Stimulated activated CD8-positive, alpha-beta memory T cell treated with anti-CD3 and anti-CD28 coated beads, Interleukin-2, amount 100 ng/mL, for 48 hours (primary cell): ENCODE measurements around the gene RGS3.

Source experiments
- DNase-seq, 2 donors: peaks; one replicate each; pipeline ENCODE4 v3.0.0-alpha.2; 2020; ENCODE audit warnings: low read depth in 2 of 2

Gene RGS3

GRCh38 chr9:113511856-113512761 is 48.6 kb downstream of the RGS3 start:
- peak; percentile 78 to 81 for DNase-seq

GRCh38 chr9:113513111-113513510 is 49.6 kb downstream of the RGS3 start:
- DNase-seq, result no peak

GRCh38 chr9:113513536-113513935 is 50.0 kb downstream of the RGS3 start:
- DNase-seq, result no peak

DNA sequence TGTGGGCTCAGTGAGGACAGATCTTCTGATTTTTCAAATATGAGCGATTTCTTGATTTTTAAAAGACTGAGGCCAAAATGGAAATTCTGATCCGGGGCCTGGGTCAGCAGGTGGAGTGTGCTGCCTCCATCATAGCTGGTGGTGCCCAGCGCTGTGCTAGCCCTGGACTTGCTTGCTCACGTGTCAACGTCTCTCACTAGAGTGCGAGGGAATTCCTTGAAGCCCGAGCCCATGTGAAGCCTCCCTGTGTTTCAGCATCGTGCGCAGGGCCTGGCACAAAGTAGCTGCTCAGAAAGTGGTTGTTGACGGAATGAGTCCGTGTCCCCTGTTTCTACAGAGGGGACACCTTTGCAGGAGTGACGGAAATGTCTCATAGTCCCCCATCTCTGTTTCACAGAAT is 50.5 kb downstream of the RGS3 start:
- no peak for DNase-seq

- DNase-seq, result no peak
These were observed 51.2 kb downstream of the RGS3 start for GRCh38 chr9:113514748-113515147.

GRCh38 chr9:113515862-113516261 is 52.3 kb downstream of the RGS3 start:
- no peak for DNase-seq

GRCh38 chr9:113516840-113517577 is 53.5 kb downstream of the RGS3 start:
- DNase-seq, result peak; percentile 68 to 75

DNA sequence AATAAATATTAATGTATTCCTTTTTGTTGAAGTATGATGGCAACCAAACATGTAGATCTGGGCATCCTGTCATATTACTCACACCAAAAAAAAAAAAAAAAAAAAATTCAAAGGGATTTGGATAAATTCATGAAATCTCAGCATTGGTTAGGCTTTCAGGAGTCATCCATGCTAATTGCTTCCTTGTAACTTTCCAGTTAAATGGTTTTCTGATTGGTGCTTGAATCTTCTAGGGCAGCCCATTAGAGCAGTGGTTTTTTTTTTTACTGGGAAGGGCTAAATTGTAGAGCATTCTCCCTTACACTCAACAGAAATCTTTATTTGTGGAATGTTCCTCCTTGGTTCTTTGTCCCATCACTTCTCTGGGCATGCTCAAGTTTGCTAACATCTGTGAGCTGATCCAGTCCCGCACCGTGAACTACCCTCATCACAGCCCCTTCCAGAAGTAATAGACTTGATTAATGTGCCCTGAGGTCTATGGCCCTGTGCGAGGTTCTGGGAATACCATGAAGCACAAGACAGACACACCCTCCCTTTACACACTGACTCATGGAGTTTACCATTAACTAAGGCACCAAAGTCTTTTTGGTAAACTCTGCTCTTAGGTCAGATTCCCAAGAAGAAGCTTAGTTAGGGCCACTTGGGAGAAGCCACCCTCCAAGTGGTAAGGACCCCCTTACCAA is 56.0 kb downstream of the RGS3 start:
- no peak for DNase-seq

DNA sequence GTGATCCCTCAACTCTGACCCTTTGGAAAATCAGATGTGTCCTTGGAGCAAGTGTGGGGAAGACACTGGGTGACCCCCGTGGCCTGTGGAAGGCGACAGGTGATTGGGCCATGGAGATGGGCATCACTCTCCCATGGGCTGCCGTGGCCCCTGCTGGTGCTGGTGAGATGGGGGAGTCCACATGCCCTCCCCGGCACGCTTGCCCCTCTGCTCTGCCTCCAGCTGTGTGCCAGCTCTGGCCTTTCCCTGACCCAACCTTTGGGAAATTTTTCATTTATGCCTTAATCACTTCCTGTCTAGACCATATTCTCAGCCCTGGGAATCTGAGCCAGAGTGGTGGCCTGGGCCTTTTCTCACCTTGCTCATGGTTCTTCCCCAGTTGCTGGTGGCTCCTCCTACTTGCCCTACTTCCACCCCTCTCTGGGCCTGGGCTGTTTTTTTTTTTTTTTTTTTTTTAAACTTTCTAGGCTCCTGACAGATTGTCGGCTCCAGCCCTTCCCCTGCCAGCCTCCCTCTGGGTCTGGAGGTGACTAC is 56.6 kb downstream of the RGS3 start:
- DNase-seq, result peak; percentile 26 to 34

DNA sequence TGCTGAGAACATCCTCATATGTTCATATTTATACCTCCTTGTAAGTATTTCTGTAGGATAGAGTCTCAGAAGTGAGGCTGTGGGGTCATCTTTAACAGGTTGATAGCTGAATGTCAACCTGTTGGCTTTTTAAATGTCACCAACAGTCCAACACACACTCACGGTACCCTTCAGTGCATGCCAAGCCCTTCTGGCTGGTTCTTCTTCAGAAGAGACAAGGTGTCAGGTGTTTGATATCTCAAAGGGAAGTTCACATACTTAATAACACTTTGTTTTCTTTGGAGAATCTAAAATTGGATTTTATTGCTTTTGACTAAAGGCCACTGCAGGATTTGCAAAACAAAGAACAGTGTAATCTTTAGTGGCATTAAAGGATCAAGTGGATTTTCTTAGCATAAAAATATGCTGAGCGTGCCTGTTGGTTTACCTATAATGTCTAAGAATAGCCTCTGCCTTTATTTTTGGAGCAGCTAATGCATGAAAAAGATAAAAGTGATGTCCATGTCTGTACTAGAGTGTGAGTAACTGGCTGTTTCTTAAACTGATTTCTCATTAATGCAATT is 58.2 kb downstream of the RGS3 start:
- no peak for DNase-seq

DNA sequence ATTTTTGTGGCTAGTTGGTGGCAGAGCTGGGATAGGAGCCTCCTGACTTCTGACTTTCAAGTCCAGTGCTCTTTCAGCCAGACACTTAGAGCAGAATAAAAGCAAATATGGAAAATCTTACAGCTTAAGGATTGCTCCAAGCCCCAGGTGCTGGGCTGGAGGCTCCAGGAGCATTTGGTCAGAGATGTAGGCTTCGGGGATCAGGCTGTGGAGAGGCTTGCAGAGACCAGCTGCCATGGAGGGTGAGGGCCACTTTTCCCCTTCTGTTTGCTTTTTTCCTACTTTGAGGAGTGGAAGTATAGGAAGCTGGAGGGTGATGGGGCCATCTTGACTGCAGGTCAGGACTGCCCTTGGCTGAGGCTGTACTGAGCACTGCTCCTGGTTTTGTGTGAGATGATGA is 58.9 kb downstream of the RGS3 start:
- DNase-seq, result no peak

- DNase-seq, result no peak
These were observed 59.3 kb downstream of the RGS3 start for GRCh38 chr9:113522858-113523257.

- DNase-seq, result peak; percentile 78 to 80
These were observed 60.1 kb downstream of the RGS3 start for GRCh38 chr9:113523421-113524141.

DNA sequence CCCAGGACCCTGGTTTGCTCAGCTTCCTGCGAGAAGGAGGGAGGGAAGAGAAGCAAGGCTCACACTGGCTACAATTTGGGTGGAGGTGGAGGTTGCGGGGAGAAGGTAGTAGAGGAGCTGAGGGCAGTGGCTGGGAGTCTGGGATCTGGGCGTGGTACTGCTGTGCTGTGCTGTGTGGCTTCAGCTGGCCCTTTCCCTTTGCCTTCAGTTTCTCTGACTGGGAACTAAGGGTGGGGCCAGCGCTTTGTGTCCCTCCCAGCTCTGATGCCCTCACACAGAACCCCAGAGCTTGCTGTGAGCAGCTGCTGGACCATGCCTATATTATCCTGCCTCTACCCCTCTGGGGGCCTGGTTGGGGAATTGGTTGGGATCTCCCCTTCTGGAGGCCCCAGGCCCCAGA is 60.9 kb downstream of the RGS3 start:
- no peak for DNase-seq

DNA sequence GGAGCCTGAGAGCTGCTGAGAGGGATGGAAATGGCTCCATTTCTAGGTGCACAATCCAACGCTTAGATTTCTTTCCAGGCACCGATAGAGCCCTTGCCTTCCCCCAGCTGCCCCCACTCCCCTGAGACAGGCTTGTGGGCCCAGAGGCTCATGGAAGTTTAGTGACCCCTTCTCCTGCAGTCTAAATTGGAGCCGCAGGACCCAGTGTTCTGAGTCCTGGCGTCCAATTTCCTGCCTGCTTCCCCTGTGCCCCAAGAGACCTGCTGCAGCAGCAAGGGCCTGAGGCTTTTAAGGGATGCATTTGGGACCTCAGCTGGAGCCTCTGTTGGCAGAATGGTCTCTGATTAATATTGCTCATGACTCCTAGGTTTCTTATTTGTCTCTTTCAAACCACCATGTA is 61.7 kb downstream of the RGS3 start:
- no peak for DNase-seq

DNA sequence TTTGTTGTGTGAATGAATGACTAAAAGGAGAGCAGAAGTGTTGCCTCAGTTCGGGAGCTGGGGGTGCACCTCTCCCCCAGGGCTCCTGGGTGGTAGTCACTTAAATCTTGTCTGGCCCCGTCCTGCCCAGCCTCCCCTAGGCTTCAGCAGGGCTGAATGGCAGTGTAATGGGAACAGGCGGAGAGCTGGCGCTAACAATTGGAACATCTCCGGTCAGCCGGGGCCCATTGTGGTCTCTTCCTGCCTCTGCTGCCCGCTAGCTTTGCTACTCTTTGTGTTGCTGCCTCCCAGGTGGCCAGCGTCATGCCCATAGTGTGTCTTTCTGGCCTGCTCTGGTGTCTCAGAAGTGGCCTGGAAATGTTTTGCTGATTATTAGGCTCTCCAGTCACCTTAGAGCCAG is 62.3 kb downstream of the RGS3 start:
- DNase-seq, result no peak

- no peak for DNase-seq
These were observed 62.8 kb downstream of the RGS3 start for GRCh38 chr9:113526231-113526746.

GRCh38 chr9:113526841-113527240 is 63.3 kb downstream of the RGS3 start:
- DNase-seq, result no peak

- no peak for DNase-seq
These were observed 64.6 kb downstream of the RGS3 start for GRCh38 chr9:113528088-113528487.

DNA sequence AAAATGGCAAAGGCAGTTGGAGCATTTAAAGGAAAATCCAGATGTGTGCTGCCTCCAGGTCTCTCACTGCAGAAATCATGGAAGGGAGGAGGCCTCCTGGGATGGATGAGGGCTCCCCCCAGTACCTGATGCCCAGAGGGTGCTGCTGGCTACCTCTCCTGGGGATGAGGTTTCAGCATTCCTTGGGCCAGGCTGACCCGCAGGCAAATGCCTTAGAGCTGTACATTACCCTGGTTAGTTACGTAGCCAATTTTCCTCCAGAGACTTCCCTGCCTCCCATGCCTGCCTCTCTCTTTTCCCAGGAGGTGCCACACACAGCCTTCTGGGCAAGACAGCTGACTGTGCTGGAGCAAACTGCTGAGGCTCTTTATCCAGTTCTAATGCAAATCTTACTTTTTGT is 65.3 kb downstream of the RGS3 start:
- no peak for DNase-seq
